ENCODE results near the gene CCDC110. TPM values are rescaled to one million over a fixed set of nuclear protein-coding genes. Genes with fewer than 3 reads are reported as not detected.

Gene CCDC110
- total and polyA plus RNA-seq, 2 of the 13 experiments (the other 11 are each of a cell fraction or from before 2014, with no cell fraction given): not detected

DNA sequence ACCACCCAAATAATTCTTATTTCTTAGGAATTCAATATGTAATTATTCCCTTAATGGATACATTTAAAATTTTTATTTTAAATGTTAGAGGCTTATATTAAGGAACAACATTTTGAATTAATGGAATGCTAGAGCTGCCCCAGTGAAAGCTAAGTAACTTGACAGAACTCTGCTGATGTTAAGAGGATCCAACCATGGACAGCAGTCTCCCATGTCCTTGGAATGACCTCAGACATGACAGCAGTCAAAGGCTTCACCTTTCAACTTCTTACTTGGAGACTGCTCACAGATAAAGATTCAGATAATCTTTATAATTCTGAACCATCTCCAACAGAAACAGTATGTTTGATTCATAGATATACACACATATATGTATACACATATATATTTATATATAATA is 46.5 kb upstream of the CCDC110 start:
- BruUV-seq (replicated peaks): no TSS peak
- DNase-seq (ENCODE audit: low spot score) (no peak), ATAC-seq (no peak), FAIRE-seq (no peak)
- Histone ChIP-seq H3K9ac (ENCODE audit: insufficient read depth, low read depth, low read length) (no peak overlapping the region), H3K27ac (ENCODE audit: extremely low read length, insufficient read depth, low read length) (no peak overlapping the region), H3K36me3 (replicated peaks in 1 of 2; ENCODE audit: control insufficient read depth in 1 of 2, insufficient read depth in 2 of 2, low read length in 2 of 2) (no peaks in the 10 kb centered on the region), H3K4me1 (ENCODE audit: insufficient read depth, low read length) (peaks cover 17% of the 10 kb centered on the region), H3K4me3 (replicated peaks in 1 of 3; ENCODE audit: insufficient read depth in 1 of 3, low read depth in 2 of 3, low read length in 3 of 3) (no peak overlapping the region), H3K4me2 (ENCODE audit: low read depth, low read length) (no peak overlapping the region), H3K27me3 (ENCODE audit: control insufficient read depth in 1 of 2, insufficient read depth in 2 of 2, low read length in 2 of 2) (no peaks in the 10 kb centered on the region; a peak in 1 of 5 replicates), H4K20me1 (ENCODE audit: insufficient read depth, low read length) (no peaks in the 10 kb centered on the region), H3K9me3 (ENCODE audit: low read length) (no peaks in the 10 kb centered on the region), H2AFZ (ENCODE audit: low read length) (no peak overlapping the region), H3K79me2 (ENCODE audit: insufficient read depth, low read length) (no peaks in the 10 kb centered on the region)
- TF ChIP-seq ZFYVE20 (CRISPR knock-in tag; IDR thresholded peaks at IDR 0.05; ENCODE audit: borderline replicate concordance, low read depth): no peak
- TF ChIP-seq, protein P1, sequence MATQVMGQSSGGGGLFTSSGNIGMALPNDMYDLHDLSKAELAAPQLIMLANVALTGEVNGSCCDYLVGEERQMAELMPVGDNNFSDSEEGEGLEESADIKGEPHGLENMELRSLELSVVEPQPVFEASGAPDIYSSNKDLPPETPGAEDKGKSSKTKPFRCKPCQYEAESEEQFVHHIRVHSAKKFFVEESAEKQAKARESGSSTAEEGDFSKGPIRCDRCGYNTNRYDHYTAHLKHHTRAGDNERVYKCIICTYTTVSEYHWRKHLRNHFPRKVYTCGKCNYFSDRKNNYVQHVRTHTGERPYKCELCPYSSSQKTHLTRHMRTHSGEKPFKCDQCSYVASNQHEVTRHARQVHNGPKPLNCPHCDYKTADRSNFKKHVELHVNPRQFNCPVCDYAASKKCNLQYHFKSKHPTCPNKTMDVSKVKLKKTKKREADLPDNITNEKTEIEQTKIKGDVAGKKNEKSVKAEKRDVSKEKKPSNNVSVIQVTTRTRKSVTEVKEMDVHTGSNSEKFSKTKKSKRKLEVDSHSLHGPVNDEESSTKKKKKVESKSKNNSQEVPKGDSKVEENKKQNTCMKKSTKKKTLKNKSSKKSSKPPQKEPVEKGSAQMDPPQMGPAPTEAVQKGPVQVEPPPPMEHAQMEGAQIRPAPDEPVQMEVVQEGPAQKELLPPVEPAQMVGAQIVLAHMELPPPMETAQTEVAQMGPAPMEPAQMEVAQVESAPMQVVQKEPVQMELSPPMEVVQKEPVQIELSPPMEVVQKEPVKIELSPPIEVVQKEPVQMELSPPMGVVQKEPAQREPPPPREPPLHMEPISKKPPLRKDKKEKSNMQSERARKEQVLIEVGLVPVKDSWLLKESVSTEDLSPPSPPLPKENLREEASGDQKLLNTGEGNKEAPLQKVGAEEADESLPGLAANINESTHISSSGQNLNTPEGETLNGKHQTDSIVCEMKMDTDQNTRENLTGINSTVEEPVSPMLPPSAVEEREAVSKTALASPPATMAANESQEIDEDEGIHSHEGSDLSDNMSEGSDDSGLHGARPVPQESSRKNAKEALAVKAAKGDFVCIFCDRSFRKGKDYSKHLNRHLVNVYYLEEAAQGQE (IDR thresholded peaks at IDR 0.05; ENCODE audit: borderline replicate concordance in 1 of 2, low read depth in 1 of 2, low read length in 2 of 2): peak in 1 of 2 experiments; percentile 76; a peak in 2 of 4 replicates
- POLR2A ChIA-PET: no interaction called here
- CTCF ChIA-PET (ENCODE audit: low intra/inter-chr PET ratio, low total read pairs): no interaction called here
- intact Hi-C loops (cut with micrococcal nuclease; ENCODE audit: unreplicated experiment): no loop called here
- in situ Hi-C loops (cut with HindIII; ENCODE audit: extremely low pct_ligation_motif_present, low pct_unique_long_range_greater_than_20kb): loop anchor here (10.0 kb wide), 1 partner anchor 77 kb away; no protein-coding TSS in a partner anchor

- 65% methylated on average over 4 of the region's 4 CpGs for whole genome bisulfite sequencing (ENCODE audit: low lambda C conversion rate)
- Histone ChIP-seq H3K27me3 (ENCODE audit: control insufficient read depth in 1 of 2, insufficient read depth in 2 of 2, low read length in 2 of 2) (no peaks in the 10 kb centered on the region; a peak in 1 of 5 replicates), H3K79me2 (ENCODE audit: insufficient read depth, low read length) (no peaks in the 10 kb centered on the region), H3K4me2 (ENCODE audit: low read depth, low read length) (no peak overlapping the region), H3K4me3 (replicated peaks in 1 of 3; ENCODE audit: insufficient read depth in 1 of 3, low read depth in 2 of 3, low read length in 3 of 3) (no peak overlapping the region), H3K4me1 (ENCODE audit: insufficient read depth, low read length) (peaks cover 22% of the 10 kb centered on the region), H4K20me1 (ENCODE audit: insufficient read depth, low read length) (no peaks in the 10 kb centered on the region), H3K9me3 (ENCODE audit: low read length) (no peaks in the 10 kb centered on the region), H2AFZ (ENCODE audit: low read length) (no peak overlapping the region), H3K9ac (ENCODE audit: insufficient read depth, low read depth, low read length) (no peak overlapping the region), H3K36me3 (replicated peaks in 1 of 2; ENCODE audit: control insufficient read depth in 1 of 2, insufficient read depth in 2 of 2, low read length in 2 of 2) (no peaks in the 10 kb centered on the region), H3K27ac (ENCODE audit: extremely low read length, insufficient read depth, low read length) (no peak overlapping the region)
- BruUV-seq (replicated peaks): no TSS peak
- ChIA-PET CTCF (ENCODE audit: low intra/inter-chr PET ratio, low total read pairs) (no interaction called here), POLR2A (no interaction called here)
- ATAC-seq (no peak), FAIRE-seq (no peak), DNase-seq (ENCODE audit: low spot score) (no peak)
- in situ Hi-C loops (cut with HindIII; ENCODE audit: extremely low pct_ligation_motif_present, low pct_unique_long_range_greater_than_20kb): loop anchor here (10.0 kb wide), 1 partner anchor 80 kb away; no protein-coding TSS in a partner anchor
- intact Hi-C loops (cut with micrococcal nuclease; ENCODE audit: unreplicated experiment): no loop called here
- TF ChIP-seq TBX3 (IDR thresholded peaks at IDR 0.05; ENCODE audit: borderline replicate concordance) (no peak), SNAPC2 (CRISPR knock-in tag; IDR thresholded peaks at IDR 0.05) (no peak), DNMT3B (CRISPR knock-in tag; conservative IDR thresholded peaks at IDR 0.05) (no peak), ATRX (CRISPR knock-in tag; IDR thresholded peaks at IDR 0.05; ENCODE audit: borderline replicate concordance) (no peak), SIN3A (IDR thresholded peaks at IDR 0.05; ENCODE audit: borderline replicate concordance, low read depth, low read length) (no peak), STAT6 (CRISPR knock-in tag; IDR thresholded peaks at IDR 0.05; ENCODE audit: borderline replicate concordance) (no peak), GABPB1 (CRISPR knock-in tag; IDR thresholded peaks at IDR 0.05) (no peak), CREB1 (IDR thresholded peaks at IDR 0.05) (no peak), CREB1 (CRISPR knock-in tag; IDR thresholded peaks at IDR 0.05) (no peak)
These were observed 43.7 kb upstream of the CCDC110 start for GRCh38 chr4:185515248-185515647.
